BJ (cell line): ENCODE measurements around the gene MIAT. TPM values are rescaled to one million over a fixed set of nuclear protein-coding genes. Genes with fewer than 3 reads are reported as not detected.
A peak's percentile ranks its signal among the peaks of the same experiment; 100 is the strongest.

Experiments used
- CTCF ChIA-PET: fragments of 350-600 bp; formaldehyde crosslinking; extraction: SDS; loops from one replicate; lab custom pipeline; 2021; ENCODE audit warnings: antibody characterized with exemption, inconsistent platforms; lab: Yijun Ruan, JAX
- POLR2A ChIA-PET: fragments of 300-600 bp; sonication (Branson Sonifier 250); formaldehyde crosslinking; extraction: SDS; loops from one replicate; lab custom pipeline; 2021; ENCODE audit warnings: antibody characterized with exemption; lab: Charles Lee
- DNase-seq: peaks from one replicate; pipeline ENCODE4 v3.0.0-alpha.2; 2011; ENCODE audit warnings: low read depth
- H3K27me3 ChIP-seq: 2 replicates; pipeline ENCODE4 v1.6.0; 2011; ENCODE audit warnings: low read length; ENCODE audit not compliant: control insufficient read depth, insufficient read depth
- H3K36me3 ChIP-seq: 2 replicates; pipeline ENCODE4 v1.5.1; 2011; ENCODE audit warnings: low read length; ENCODE audit not compliant: control insufficient read depth, insufficient read depth
- H3K4me3 ChIP-seq: 2 replicates; pipeline ENCODE4 v1.5.1; 2011; ENCODE audit warnings: low read depth, mild to moderate bottlenecking, control low read depth, low read length
- polyA plus RNA-seq: library from polyadenylated mRNA; depleted of rRNA; stranded (reverse); fragments of >200 nt; gene quantifications from 2 replicates; pipeline ENCODE4 v1.2.3, GENCODE V29; 2011
- TF ChIP-seq, protein P1 (sequence below): IDR thresholded peaks from 2 replicates; pipeline ENCODE4 v1.5.1; 2011; ENCODE audit warnings: low read depth, mild to moderate bottlenecking, control low read depth, inconsistent platforms, low read length, moderate library complexity; ENCODE audit not compliant: insufficient read depth

Gene MIAT
- polyA plus RNA-seq, 1 experiment = 1.1 TPM

DNA sequence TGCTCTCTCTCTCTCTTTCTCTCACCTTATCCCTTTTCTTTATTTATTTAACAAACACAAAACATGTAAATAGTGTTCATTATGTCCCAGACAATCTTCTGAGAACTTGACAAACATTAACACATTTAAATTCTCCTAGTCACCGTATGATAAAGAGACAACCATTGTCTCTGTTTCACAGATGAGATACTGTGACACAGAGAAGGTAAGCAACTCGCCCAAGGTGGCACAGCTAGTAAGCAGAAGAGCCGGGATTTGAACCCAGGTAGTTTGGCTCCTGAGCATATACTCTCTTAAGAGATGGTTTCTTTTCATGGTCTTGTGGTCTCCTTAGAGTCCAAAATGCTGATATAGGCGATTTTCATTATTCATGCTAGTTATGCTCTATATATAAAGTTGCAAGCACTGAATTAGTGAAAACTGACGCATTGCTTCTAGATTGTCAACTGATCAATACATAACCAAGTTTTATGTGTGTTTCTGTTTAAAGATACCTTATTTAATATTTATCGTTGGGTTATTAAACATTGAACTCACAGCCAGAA, 58.1 kb downstream of the MIAT start:
- POLR2A ChIA-PET = no interaction called here
- CTCF ChIA-PET = interaction anchor here (0.8 kb wide), 1 partner anchor 34 kb away, joined by 3 read pairs; no protein-coding TSS in a partner anchor
- H3K36me3 ChIP-seq = no peaks in the 10 kb centered on the region
- no peaks in the 10 kb centered on the region for H3K27me3 ChIP-seq
- DNase-seq = no peak
- TF ChIP-seq, protein P1, sequence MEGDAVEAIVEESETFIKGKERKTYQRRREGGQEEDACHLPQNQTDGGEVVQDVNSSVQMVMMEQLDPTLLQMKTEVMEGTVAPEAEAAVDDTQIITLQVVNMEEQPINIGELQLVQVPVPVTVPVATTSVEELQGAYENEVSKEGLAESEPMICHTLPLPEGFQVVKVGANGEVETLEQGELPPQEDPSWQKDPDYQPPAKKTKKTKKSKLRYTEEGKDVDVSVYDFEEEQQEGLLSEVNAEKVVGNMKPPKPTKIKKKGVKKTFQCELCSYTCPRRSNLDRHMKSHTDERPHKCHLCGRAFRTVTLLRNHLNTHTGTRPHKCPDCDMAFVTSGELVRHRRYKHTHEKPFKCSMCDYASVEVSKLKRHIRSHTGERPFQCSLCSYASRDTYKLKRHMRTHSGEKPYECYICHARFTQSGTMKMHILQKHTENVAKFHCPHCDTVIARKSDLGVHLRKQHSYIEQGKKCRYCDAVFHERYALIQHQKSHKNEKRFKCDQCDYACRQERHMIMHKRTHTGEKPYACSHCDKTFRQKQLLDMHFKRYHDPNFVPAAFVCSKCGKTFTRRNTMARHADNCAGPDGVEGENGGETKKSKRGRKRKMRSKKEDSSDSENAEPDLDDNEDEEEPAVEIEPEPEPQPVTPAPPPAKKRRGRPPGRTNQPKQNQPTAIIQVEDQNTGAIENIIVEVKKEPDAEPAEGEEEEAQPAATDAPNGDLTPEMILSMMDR = no peak
- H3K4me3 ChIP-seq = no peak overlapping the region

DNA sequence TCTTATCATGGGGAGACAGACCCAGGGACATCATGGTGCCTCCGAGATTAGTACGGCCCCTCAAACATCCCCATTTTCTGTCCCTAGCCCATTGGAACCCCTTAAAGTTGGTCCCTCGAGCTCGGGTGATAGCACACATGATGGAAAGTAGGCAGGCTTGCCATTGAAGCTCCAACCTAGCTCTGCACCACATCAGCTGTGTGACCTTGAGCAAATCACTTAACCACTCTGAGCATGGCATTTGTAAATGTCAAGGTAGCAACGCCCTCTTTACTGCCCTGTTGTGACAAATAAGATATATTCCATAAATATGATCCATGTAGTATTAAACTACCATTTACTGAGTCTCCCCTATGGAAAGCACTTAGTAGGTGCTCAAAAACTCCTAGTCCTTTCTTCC, 61.1 kb downstream of the MIAT start:
- ChIA-PET CTCF (no interaction called here), POLR2A (no interaction called here)
- Histone ChIP-seq H3K27me3 (no peaks in the 10 kb centered on the region), H3K4me3 (no peak overlapping the region), H3K36me3 (no peaks in the 10 kb centered on the region)
- no peak for DNase-seq
- TF ChIP-seq, protein P1 = no peak

DNA sequence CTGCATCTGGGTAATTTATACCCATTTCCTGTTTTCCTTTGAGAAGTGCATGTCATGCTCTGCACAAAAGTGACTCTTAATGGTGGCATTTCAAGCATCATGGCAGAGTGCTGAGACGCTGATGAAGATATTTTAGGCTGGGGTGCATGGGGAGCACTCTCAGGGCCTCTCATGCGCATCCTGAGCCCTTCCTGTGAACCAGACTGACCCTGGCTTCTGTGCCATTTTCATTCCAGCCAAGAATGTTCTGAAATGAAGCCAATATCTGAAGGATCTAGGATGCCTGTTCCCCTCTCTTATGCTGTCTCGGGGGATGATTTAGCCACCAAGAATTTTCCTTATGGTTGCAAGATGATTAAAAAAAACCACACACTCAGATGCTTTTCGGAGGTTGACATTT, 61.5 kb downstream of the MIAT start:
- Histone ChIP-seq H3K36me3 (no peaks in the 10 kb centered on the region), H3K4me3 (no peak overlapping the region), H3K27me3 (no peaks in the 10 kb centered on the region)
- ChIA-PET CTCF (no interaction called here), POLR2A (no interaction called here)
- peak; percentile 89 for DNase-seq
- TF ChIP-seq, protein P1 = no peak

DNA sequence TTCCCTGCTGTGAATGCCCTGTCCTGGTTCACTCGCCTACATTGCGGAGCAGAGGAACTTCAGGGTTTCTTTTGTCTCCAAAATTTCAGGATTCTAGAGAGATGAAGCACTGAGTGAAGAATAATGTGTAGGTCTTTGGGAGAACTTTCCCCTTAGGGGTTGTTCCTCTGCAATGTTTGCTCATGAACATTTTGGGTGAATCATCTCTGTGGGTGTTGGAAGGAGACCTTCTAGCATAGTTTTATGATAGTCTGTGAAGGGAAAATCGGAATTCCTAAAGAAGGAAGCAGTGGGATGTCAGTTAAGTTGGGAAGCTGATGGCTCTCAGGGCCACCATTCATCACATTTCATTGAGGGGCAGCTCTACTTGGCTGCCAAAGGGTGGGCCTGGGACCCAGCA, 64.8 kb downstream of the MIAT start:
- TF ChIP-seq, protein P1 = no peak
- ChIA-PET CTCF (no interaction called here), POLR2A (no interaction called here)
- Histone ChIP-seq H3K36me3 (no peaks in the 10 kb centered on the region), H3K27me3 (no peaks in the 10 kb centered on the region), H3K4me3 (no peak overlapping the region)
- DNase-seq = peak; percentile 39

DNA sequence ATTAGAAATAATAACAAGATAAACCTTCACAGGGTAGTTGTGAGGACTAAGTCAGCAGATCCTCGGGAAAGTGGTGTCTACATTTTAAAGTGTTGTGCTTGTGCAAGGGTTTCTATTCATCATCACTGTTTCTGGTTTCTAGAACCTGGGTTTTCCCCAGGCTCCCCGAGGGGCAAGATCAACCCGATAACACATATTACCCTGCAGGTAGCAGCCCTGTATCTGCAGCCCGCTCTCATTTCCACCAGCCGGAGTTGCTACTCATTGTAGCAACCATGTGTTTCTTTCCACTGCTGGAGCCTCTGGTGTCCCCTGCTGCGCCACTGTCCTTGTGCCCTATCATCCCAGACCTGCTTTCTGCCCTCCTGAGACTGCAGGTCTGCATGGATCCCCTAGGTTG, 67.0 kb downstream of the MIAT start:
- Histone ChIP-seq H3K4me3 (no peak overlapping the region), H3K36me3 (no peaks in the 10 kb centered on the region), H3K27me3 (no peaks in the 10 kb centered on the region)
- TF ChIP-seq, protein P1 = no peak
- POLR2A ChIA-PET = no interaction called here
- no peak for DNase-seq
- CTCF ChIA-PET = no interaction called here
